ENCODE results near the gene SHQ1. TPM values are rescaled to one million over a fixed set of nuclear protein-coding genes. Genes with fewer than 3 reads are reported as not detected.

SHQ1 gene
- total and polyA plus RNA-seq, 11 donors = 7.2 to 26.0 (median 19.9) TPM

DNA sequence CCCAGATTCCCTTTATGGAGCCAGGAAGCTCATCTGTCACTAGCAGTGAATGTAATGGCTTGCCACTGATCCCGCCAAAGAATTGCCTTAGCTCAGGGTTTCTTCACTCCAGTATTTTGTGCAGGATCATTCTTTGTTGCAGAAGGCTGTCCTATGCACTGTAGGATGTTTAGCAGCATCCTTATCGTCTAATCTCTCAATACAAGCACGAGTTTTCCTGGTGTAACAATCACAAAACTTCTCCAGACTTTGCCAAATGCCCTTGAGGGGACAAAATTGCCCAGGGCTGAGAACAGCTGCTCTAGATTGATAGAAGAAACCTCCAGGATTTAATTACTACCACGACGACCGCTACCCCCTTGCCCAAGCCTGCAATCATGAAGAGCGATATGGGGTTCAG, 6.8 kb upstream of the SHQ1 start:
- WGBS, 4 donors = 67 to 77% (median 70%) methylated on average over 7 of the region's 7 CpGs
- no peak for TF ChIP-seq POLR2A (IDR thresholded peaks at IDR 0.05)
- TF ChIP-seq, protein P1, sequence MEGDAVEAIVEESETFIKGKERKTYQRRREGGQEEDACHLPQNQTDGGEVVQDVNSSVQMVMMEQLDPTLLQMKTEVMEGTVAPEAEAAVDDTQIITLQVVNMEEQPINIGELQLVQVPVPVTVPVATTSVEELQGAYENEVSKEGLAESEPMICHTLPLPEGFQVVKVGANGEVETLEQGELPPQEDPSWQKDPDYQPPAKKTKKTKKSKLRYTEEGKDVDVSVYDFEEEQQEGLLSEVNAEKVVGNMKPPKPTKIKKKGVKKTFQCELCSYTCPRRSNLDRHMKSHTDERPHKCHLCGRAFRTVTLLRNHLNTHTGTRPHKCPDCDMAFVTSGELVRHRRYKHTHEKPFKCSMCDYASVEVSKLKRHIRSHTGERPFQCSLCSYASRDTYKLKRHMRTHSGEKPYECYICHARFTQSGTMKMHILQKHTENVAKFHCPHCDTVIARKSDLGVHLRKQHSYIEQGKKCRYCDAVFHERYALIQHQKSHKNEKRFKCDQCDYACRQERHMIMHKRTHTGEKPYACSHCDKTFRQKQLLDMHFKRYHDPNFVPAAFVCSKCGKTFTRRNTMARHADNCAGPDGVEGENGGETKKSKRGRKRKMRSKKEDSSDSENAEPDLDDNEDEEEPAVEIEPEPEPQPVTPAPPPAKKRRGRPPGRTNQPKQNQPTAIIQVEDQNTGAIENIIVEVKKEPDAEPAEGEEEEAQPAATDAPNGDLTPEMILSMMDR (IDR thresholded peaks at IDR 0.05) = no peak
- no peaks in the 10 kb centered on the region for H3K9me3 ChIP-seq
- H3K27me3 ChIP-seq = no peaks in the 10 kb centered on the region
- intact Hi-C loops (cut with DNase I) = loop anchor here in 2 of 10 donors (10.0 kb wide), 2 partner anchors 220 to 230 kb away; no protein-coding TSS in a partner anchor
- DNase-seq (no peak), ATAC-seq (no peak)
- no peaks in the 10 kb centered on the region for H3K36me3 ChIP-seq
- no peak overlapping the region for H3K27ac ChIP-seq
- peaks cover 0 to 3% (median 0%) of the 10 kb centered on the region in 12 donors for H3K4me1 ChIP-seq
- H3K4me3 ChIP-seq = no peak overlapping the region

DNA sequence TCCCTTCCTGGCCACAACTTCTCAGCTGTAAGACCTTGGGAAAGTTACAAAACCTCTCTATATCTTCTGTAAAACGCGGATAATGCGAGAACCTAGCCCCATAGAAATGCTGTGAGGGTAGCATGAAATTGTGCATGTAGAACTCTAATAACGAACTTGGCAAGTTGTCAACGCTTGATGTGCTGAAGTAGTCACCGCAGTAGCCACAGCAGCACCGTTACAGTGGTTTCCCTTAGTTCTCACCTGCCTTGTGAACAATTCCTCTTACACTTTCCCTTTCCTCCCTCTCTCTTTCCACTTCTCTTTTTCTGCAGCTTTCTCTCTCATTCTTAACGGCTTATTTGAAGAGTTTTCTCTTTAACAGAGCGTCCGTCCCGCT, 447 bp upstream of the SHQ1 start:
- Histone ChIP-seq H3K27me3 (no peaks in the 10 kb centered on the region), H3K4me1 (peaks cover 7 to 47% (median 20%) of the 10 kb centered on the region in 12 donors), H3K36me3 (peaks cover 0 to 5% (median 0%) of the 10 kb centered on the region in 9 donors), H3K4me3 (peak overlapping the region; percentile 30 to 95 (median 76)), H3K9me3 (no peaks in the 10 kb centered on the region), H3K27ac (no peak overlapping the region)
- ATAC-seq = peak; percentile 4 to 15 (median 4)
- intact Hi-C loops (cut with DNase I) = loop anchor here in 5 of 10 donors (2.0 to 10.0 kb wide), 8 partner anchors 39 to 239 kb away; partner anchors contain the start of genes PPP4R2 (in 3 of the 5) and GXYLT2 (in 1 of the 5)
- TF ChIP-seq, protein P1 (IDR thresholded peaks at IDR 0.05) = no peak
- no peak for DNase-seq
- WGBS, 4 donors = 1 to 2% (median 2%) methylated on average over 11 of the region's 11 CpGs

DNA sequence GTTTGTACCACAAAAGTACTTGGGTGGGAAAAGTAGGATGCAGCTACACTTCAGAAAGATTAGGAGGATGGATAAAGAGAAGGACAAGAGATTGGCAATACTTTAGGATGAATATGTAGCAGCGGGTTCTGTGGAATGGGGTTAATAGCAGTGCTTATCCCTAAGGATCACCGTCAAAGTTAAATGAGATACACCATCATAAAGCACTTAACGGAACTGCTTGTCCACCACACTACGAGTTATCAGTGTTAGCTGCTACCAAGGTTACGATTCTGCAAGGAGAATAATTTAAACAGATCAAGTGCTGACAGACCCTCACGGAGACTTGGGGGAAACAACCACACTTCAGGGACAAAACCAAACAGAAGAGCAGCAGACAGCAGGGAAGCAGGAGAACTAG, 963 bp downstream of the SHQ1 start:
- peaks cover 0 to 18% (median 5%) of the 10 kb centered on the region in 9 donors for H3K36me3 ChIP-seq
- no peaks in the 10 kb centered on the region for H3K27me3 ChIP-seq
- H3K27ac ChIP-seq = peak overlapping the region in 10 of 12 donors; percentile 4 to 84 (median 74)
- TF ChIP-seq, protein P1 (IDR thresholded peaks at IDR 0.05) = no peak
- no peak for DNase-seq
- intact Hi-C loops (cut with DNase I) = loop anchor here in 5 of 10 donors (5.0 to 10.0 kb wide), 7 partner anchors 40 to 240 kb away; partner anchors contain the start of genes PPP4R2 (in 2 of the 5) and GXYLT2 (in 1 of the 5)
- H3K4me1 ChIP-seq = peaks cover 7 to 47% (median 20%) of the 10 kb centered on the region in 12 donors
- WGBS, 4 donors = 4 to 10% (median 7%) methylated on average over 6 of the region's 6 CpGs
- H3K9me3 ChIP-seq = no peaks in the 10 kb centered on the region
- H3K4me3 ChIP-seq = peak overlapping the region; percentile 30 to 95 (median 76)
- ATAC-seq = no peak

DNA sequence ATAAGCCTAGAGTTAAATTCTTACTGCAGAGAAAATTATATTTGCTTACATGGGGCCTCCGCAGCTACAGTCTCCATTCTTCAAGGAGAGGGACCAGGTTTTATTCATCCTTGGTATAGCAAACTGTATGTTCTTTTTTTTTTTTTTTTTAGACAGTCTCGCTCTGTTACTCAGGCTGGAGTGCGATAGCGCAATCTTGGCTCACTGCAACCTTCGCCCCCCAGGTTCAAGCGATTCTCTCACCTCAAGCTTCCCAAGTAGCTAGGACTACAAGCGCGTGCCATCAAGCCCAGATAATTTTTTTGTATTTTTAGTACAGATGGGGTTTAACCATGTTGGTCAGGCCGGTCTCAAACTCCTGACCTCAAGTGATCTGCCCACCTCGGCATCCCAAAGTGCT, 2.1 kb downstream of the SHQ1 start:
- Histone ChIP-seq H3K27me3 (no peaks in the 10 kb centered on the region), H3K27ac (no peak overlapping the region), H3K9me3 (no peaks in the 10 kb centered on the region), H3K4me1 (peaks cover 7 to 47% (median 20%) of the 10 kb centered on the region in 12 donors), H3K4me3 (no peak overlapping the region), H3K36me3 (peaks cover 0 to 30% (median 17%) of the 10 kb centered on the region in 9 donors)
- DNase-seq (no peak), ATAC-seq (no peak)
- no peak for TF ChIP-seq POLR2A (IDR thresholded peaks at IDR 0.05)
- TF ChIP-seq, protein P1 (IDR thresholded peaks at IDR 0.05) = no peak
- intact Hi-C loops (cut with DNase I) = loop anchor here in 5 of 10 donors (5.0 to 10.0 kb wide), 7 partner anchors 41 to 241 kb away; partner anchors contain the start of genes PPP4R2 (in 2 of the 5) and GXYLT2 (in 1 of the 5)
- 95 to 96% (median 95%) methylated on average over 10 of the region's 10 CpGs for WGBS, 4 donors

All from heart left ventricle (tissue), 16 donors.